Activated CD4-positive, alpha-beta T cell treated with anti-CD3 and anti-CD28 coated beads, Interleukin-2, Interleukin-6, amounts not matched to agents 100 ng/mL and 50 ng/mL, durations not matched to agents 16 hours and 8 hours (primary cell): ENCODE measurements around the gene RNF182.
"Not testable (repeated sequence)": the region's sequence is repeated elsewhere in the genome, so short reads cannot be mapped to it uniquely, and the experiment has no call there.

Source experiments
- DNase-seq: peaks from one replicate; pipeline ENCODE4 v3.0.0-alpha.2; 2020

RNF182 gene

DNA sequence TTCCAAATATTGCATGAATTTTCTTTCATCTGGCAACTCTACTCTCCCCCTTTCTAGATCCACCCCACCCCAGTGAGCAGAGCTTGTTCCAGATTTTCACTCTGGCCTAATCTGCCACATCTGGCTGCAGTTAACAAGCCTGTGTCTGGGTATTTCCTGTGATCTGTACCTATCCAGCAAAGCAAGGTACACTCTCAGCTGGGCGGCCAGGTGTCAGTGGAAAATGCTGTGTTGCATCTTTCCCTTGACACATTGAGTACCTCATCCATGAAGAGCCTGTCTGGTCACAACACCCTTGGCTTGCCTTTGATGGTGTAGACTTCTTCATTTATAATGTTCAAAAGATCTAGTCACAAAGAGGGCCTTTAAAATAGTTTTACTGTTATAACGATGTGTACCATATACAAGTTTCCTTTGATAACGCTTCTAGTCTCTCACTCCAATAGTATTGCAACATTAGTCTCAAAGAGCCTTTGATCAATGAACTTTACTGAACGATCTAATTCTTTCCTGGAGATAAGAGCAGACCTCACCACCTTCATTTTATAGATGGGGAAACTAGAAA, 6.0 kb upstream of the RNF182 start:
- DNase-seq, result no peak

DNA sequence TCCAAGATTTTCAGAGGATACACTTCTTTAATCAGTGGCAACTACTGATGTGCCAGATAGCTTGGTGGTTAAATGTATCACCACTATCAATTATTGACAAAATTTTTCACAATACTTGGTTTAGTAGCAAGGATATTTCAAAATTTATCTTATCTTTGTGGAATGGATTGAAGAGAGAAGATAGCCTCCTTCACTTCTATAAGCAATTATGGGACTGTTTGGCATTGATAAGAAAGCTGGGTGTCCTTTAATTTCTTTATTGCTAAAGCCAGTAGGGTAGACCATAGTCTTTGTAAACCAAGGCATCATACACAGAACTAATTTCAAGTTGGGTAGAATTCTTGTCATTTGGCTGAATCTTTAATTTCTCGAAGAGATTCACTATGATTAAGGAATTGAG, 4.9 kb upstream of the RNF182 start:
- no peak for DNase-seq

DNA sequence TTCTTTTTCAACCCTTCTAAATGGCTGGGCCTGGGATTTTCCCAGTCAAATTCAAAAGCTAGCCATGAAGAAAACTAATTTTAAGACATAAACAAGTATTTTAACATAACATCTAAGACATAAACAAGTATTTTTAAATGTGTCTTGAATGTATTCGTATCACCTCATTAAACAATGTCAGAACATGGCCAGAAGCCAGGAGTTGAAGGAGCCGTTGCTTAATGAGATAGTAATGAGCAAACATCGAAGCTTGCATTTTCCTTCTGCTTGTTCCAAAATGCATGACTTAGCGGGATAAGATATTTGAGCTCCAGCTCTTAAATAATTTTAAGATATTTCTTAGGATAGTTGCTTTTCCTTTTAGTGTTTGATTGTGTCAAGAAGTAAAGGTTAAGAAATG, 4.2 kb upstream of the RNF182 start:
- no peak for DNase-seq

DNA sequence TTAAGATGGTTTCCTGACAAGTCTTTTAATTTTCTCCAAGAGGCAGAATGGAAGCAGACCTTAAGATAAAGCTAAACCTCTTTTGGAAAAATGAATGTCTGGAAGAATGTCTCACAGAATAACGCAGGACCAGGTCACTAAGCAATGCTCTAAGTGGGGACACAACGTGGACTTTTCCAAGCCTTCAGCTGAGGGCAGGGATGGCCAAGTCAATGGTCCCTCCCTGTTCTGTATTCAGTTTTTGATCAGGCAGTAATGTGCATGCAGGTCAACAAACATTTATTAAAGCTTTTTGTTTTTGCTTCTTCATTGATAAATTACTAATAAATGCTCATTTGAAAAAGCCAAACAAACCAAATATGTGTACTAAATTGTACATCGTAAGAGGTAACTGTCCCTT, 2.0 kb upstream of the RNF182 start:
- no peak for DNase-seq

DNA sequence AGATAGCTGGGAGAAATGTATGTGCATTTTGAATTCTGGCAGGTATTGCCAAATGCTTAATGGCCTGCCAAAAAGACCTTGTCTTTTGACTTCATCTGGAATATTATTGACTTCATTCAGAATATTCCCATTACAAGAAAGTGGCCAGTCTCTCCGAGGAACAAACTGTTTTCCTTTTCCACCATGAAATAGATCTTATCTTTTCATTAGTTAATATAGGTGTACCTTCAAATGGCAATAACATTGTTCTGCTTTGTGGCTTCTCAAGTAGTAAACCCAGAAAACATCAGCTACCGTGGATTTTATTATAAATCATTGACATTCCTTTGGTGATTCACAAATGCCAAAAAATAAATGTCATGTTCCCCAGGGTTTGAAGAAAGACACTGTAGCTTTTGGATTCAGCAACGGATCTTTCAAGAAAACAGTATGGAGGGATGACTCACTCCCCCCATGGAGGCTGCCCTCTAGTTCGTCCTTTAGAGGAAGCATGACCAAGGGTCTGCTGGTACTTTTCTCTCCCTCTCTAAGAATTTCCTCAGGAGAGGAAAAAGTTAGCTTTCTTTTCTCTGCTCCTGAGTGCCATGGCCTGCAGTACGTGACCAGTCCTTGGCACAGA, 1.1 kb upstream of the RNF182 start:
- DNase-seq, result no peak

DNA sequence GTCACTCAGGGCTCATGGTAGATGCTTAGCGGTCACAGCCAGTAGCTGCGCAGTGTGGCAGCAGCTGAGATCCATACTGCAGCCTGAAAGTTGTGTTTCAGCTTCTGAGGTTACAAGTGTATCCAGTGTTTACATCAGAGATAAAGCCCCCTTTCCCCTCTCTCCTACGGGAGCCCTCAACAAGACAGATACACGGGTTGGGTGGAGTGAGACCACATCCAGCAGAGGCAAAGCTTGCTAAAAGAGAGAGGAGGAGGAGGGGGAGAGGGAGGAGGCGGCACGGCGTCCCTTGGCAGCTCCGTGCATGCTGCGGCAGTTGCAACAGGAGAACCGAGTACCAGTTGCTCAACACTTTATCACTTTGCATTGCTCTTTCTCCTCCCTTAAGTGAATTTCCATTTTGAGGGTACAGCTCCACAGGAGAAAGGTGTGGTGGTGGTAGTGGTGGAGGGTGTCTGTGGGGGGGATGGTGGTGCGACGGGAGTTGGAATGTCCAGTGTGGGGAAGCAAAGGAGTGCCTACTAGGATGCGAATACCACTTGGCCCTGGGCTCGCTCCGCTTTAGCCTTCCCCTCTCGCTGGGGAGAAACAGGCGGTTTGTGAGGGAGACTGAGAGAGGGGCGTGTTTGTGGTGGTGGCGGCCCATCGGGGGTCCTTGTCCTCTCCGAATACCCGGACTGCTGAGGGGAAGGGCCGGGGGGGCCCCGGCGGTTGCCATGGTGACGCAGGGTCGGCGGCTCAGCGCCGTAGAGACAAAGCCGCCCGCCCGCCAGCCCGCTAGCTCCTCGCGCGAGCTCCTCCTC, 405 bp upstream of the RNF182 start:
- DNase-seq, result no peak

DNA sequence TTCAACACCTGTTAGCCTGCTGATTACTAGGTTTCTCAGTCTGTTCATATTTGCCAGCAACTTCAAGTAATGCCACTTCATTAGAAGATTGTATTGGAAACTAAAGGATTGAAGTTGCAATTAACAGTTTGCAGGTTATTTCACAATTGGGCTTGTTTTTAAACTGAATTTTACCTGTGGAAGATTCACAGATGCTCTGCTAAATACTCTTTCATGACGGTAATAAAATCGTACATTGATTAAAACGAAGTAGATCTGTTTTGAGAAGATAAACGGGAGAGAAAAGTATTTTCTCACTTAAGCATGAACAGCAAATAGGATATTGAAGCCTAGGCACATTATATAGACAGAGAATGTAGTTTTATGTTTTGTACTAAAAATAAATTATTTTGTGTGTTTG, 1.6 kb downstream of the RNF182 start:
- DNase-seq, result no peak

DNA sequence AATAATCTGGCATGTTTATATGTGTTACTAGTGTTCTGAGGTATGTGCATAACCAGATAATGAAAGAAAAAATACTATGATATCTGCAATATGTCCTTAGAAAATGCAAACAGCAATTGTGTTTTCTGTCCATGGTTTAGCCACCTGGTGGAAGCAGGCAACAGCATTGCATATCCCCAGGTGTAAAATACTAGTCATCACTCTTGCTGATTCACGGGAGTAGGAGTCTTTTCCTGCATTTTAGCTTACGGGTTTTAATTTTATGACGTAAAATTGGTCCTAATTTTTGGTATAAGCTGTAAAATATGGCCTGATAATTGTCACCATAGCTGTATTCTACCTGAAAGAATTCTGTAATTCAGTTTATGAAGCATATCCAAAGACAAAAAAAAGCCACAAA, 2.5 kb downstream of the RNF182 start:
- DNase-seq, result no peak

DNA sequence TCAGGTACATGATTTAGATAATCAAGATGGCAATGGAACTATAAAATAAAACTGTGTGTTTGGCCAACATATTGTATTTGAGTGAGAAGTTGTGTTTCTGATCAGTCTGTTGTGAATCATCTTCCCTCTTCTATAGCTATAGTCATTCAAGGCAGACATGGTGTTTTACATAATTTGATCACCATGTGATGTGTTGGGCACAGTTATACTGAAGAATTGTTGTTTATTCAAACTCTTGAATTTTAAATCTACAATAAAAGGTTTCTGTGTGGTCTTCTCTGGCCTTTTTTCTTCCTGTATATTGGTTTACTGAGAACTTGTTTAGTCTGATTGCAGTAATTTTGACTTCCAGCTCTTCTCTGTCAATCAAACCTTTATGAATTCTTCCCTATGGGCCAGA, 4.4 kb downstream of the RNF182 start:
- DNase-seq, result no peak

DNA sequence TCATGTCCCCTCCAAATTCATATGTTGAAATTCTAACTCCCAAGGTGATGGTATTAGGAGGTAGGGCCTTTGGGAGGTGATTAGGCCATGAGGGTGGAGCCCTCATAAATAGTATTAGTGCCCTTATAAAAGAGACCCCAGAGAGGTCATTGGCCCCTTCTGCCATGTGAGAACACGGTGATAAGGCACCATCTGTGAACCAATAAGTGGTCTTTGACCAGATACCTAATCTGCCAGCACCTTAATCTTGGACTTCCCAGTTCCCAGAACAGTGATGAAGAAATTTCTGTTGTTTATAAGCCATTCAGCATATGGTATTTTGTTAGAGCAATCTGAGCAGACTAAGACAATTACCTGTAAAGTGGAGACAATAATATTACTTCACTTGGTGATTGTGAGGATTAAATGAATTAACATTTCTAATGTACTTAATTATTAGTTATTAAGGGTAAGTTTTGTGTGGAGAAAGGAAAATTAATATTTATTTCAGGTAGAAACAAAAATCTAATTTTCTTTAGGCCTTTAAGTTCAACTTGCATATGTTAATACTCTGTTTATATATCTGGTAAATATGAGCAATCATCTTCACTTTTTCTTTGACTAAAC, 7.1 kb downstream of the RNF182 start:
- DNase-seq, result no peak

DNA sequence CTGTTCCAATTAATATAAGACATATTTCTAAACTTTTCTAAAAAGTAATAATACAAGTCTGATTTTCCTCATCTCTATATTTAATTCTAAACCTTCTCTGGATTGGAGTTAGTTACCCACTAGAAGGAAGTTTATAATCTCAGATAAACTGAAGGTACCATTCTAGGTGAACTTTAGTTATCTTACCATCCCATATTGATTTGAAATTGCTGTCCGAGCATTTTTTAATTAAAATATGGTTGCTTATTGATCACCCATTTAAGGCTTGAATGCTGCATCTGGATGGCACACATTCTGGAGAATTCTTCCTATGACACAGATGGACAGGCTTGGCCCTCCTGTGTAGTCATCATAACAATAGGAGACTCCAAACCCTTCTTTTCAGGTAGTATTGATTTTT, 8.0 kb downstream of the RNF182 start:
- DNase-seq, result no peak

DNA sequence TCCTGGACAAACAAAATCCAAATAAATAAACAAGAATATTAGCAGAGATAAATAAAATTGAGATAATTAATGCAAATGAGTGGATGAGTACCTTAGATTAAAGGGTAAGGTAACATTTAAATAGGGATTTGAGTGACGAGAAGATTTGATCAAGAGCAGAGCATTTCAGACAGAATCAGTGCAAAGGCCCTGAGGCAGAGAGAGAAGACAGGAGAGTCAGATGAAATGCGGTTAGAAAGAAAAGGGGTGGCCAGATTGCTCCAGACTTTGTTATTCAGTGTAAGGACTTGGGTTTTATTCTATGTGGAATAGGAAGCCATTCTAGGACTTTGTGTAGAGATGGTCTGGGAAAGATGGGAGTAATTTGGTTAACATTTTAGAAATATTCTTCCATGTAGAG, 10.0 kb downstream of the RNF182 start:
- DNase-seq, result no peak

DNA sequence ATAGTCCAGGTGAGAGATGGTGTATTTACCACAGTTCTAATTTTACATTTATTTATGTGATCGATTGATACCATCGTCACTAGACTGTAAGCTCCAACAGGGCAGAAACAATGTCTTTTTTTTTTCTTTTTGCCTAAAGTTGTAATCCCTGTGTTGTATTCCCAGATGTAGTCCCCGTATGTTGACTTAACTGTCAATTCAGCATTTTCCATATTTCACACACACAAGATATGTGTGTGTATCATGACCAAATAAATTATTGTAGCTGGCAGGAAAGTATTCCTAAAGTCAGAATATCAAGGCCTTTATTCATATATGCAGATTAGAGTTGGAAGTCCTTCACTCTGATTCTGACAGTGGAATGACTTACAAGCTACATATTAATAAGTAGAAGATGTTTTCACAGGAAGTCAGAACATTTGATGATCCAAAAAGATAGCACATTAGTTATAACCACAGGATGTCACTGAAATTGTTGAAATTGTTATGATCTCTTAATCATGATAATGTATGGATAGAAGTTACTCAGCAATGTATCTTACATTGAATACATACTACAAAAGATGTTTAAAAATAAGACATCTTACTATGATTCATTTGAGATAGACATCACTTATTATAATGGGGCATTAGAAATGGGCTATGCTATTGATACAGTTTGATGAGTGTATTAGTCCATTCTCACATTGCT, 10.6 kb downstream of the RNF182 start:
- DNase-seq, result no peak

DNA sequence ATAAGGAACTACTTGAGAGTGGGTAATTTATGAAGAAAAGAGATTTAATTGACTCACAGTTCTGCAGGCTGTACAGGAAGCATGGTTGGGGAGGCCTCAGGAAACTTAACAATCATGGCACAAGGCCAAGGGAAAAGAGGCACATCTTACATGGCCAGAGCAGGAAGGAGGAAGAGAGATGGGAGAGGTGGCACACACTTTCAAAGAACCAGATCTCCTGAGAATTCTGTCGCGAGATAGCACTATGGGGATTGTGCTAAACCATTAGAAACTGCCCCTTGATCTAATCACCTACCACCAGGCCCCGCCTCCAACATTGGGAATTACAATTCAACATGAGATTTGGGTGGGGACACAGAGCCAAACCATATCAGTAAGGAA, 11.1 kb downstream of the RNF182 start:
- DNase-seq, result not testable (repeated sequence)

DNA sequence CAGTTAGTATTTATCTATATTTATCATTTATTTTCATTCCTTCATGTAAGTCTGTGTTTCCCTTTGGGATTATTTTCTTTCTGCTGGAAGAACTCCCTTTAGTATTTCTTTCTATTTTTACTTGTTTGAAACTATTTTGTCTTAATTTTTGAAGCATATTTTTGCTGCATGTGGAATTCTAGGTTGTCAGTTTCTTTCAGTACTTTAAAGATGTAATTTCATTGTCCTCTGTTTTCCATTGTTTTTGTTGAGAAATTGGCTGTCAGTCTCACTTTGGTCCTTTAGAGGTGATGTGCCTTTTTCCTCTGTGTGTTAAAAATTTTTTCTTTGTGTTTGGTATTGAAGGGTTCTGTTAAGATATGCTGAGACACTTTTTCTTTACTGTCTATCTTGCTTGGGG, 17.1 kb downstream of the RNF182 start:
- DNase-seq, result no peak

DNA sequence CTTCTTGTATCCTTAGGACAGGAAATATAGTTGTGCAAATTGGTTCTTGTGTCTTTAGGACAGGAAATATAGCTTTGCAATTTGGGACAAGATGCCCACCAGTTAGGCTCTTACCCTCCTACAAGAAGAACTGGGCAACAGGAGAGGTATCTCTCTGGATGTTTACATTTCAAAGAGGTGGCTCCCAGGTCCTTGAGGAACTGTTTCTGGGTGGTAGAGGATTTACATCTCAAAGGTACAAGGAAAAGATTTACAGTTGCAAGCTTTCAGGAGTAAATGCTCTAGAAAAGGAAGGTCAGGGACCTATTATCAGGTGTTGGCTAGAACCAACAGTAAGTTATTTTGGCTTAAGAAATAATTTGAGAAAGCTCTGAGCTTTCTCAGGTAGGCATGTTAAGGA, 19.2 kb downstream of the RNF182 start:
- no peak for DNase-seq

DNA sequence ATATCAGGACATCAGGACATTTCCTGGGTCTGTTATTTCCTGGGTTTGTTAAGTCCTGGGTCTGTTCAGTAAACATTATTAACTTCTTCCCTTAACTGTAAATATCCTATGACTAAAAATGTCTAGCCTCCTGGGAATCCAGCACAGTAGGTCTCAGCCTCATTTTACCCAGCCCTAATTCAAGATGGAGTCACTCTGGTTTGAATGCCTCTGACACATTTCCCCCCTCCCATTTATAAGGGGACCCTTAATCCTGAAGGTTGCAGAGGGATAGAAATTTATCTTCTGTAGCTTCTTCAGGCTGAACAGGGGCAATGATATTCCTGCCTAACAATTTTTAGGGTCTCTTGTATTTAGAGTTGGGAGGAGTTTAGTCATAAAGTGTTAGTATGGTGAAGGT, 21.8 kb downstream of the RNF182 start:
- no peak for DNase-seq

DNA sequence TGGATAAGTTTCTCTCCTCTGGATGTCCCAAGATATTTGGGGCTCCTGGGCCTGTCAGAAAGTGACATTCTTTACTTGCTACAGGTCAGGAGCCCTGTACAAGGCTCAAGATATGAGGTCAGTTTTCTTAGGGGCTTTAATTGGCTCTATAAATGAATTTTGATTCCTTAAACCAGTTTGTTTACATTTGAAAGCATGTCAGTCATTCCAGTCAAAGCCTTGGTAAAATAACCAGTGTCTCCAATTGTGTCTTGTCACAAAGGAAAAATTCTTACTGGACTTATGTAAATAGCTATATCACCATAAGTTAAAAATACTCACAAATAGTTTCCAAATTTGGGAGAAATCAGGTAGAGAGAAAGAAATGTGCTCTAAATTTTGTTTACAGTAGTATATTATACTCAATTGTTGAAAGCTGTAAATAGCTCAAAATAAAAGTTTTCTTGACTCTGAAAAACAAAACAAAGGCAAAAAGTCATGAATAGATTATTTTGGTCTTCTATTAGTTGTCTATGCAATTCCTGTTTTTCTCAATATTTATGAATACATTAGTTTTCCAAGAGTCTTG, 22.9 kb downstream of the RNF182 start:
- no peak for DNase-seq

DNA sequence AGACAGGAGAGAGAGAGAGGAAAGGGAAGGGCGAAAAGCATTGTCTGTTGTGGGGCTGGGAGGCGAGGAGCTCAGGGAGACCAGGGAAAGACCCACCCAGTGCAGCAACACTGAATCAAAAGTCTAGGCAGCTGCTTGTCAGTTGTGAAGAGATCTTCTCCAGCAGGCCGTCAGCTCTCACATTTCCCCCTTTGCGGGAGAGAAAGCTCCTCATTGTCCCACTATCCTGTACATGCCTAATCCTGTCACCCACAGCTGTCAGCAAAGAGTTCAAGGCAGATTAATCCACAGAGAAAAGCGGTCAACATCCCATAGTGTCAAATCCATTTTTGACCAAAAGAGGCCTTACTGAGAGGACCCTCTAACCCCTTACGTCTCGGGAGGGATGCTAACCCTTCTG, 27.3 kb downstream of the RNF182 start:
- DNase-seq, result no peak

DNA sequence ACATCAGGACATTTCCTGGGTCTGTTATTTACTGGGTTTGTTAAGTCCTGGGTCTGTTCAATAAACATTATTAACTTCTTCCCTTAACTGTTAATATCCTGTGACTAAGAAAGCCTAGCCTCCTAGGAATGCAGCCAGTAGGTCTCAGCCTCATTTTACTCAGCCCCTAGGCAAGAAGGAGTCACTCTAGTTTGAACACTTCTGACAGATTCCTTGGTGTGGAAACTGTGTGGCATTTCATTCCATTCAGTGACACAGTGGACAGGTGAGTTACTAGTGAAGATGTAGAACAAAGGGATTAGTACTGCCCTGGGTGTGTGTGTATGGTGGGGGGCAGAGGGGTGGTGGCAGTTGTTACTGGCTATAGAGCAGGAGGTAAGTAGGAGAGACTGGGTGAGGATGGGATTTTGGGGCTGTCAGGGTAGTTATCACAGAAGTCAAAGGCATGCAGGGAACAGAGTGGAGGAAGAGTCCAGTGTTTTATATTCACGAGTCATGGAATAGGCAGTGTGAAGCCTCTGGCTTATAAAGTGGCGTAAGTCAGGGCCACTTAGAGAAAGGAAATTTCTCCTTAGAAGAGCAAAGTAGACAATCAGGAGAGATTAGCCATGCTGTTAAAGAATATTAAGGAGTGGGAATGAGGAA, 28.4 kb downstream of the RNF182 start:
- no peak for DNase-seq

DNA sequence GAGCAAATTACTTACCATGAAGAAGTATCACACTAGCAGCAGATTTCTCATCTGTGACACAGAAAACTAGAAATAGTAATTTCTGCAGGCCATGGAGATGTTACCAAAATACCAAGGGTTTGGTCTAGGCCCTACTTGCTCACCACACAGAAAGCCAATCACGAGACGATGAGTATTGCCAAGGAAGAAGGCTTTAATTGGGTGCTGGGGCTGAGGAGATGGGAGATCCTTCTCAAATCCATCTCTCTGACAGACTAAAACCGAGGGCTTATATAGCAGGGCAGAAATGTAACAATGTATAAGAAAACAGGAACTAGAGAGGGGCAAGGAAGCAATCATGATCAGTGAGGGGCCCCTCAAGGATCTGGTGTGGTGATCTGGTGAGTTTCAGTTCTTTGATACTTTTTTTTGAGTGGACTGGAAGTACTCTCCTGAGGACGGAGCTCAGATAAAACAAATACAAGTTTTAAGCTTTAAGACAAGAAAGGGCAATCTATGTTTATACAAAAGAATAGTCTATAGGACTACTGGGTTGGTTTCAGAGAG, 40.9 kb downstream of the RNF182 start:
- DNase-seq, result no peak

DNA sequence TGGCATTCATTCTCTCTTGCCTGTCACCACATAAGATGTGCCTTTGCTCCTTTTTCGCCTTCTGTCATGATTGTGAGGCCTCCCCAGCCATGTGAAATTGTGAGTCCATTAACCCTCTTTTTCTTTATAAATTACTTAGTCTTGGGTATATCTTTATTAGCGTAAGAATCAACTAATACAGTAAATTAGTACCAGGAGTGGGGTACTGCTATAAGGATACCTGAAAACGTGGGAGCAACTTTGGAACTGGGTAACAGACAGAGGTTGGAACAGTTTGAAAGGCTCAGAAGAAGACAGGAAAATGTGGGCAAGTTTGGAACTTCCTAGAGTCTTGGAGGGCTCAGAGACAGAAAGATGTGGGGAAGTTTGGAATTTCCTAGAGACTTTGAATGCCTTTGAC, 46.6 kb downstream of the RNF182 start:
- DNase-seq, result no peak
